ENCODE results near the gene CD5L.

The CD5L gene

DNA sequence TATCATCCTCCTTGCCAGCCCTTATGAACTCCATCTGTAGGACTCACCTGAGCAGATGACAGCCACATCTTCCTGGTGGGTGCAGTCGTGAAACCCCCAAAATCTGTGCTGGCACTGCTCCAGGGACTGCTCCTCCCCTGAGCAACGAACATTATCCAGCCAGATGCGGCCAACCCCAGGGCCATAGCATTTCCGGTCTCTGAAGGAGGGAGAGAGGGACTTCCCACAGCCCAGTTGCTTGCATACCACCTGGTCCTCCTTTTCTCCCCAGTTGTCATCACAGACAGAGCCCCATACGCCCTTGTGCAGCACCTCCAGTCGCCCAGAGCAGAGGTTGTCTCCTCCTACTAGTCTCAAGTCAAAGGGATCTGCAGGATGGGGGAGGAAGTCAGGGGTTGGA lies 8.5 kb downstream of the CD5L start:
- DNase-seq (ENCODE audit: low read depth), result no peak
- TF ChIP-seq, protein P1, sequence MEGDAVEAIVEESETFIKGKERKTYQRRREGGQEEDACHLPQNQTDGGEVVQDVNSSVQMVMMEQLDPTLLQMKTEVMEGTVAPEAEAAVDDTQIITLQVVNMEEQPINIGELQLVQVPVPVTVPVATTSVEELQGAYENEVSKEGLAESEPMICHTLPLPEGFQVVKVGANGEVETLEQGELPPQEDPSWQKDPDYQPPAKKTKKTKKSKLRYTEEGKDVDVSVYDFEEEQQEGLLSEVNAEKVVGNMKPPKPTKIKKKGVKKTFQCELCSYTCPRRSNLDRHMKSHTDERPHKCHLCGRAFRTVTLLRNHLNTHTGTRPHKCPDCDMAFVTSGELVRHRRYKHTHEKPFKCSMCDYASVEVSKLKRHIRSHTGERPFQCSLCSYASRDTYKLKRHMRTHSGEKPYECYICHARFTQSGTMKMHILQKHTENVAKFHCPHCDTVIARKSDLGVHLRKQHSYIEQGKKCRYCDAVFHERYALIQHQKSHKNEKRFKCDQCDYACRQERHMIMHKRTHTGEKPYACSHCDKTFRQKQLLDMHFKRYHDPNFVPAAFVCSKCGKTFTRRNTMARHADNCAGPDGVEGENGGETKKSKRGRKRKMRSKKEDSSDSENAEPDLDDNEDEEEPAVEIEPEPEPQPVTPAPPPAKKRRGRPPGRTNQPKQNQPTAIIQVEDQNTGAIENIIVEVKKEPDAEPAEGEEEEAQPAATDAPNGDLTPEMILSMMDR (conservative IDR thresholded peaks at IDR 0.05; ENCODE audit: low read length), result no peak
- no peak overlapping the region for H3K4me3 ChIP-seq (ENCODE audit: low read length)

DNA sequence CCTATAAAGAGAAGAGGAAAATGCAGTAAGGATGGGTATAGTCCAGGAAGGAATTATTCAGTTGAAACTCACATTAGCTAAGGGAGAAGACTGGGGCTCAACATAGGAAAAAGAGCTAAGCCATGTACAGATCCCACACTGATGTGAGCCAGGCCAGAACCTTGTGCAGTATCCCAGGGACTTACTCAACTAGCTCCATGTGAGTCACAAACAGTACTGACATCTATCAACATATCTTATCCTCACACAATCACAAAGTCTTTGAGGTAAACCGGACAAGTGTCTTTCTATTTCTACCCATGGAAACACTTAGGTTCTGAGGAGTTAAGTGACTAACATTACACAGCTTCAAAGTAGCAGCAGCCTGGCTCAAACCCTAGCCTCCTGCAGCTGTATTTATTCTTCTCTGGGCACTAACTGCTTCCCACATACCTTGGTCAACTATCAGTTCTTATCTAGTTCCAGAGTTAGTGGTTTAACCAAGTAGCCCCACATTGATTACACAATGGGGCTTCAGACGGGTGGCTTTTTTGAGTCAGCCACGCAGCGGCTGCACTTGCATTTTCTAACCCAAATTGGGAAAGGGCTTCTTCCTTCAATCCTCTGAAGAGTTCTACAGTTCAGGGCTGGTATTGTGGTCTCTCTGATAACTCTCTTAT lies 9.5 kb downstream of the CD5L start:
- TF ChIP-seq, protein P1 (conservative IDR thresholded peaks at IDR 0.05; ENCODE audit: low read length), result no peak
- no peak for DNase-seq (ENCODE audit: low read depth)
- no peak overlapping the region for H3K4me3 ChIP-seq (ENCODE audit: low read length)

DNA sequence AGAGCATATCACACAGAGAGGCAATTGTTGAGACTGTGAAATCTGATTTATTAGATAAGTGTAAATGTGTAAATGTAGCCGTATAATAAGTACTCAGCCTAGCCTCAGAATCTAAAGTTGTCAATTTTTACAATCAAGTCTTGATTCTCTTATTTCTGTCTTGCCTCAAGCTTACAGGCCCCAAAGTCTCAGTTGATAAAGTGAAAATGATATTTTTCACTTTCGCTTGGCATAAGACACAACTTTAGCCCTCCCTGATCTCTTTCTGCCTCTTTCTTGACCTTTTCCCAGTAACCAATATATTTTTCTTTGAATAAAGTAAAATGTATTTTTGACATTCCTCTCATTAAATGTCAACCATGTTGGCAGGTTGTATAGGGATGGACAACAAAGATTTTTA lies 10.7 kb downstream of the CD5L start:
- no peak for DNase-seq (ENCODE audit: low read depth)
- no peak overlapping the region for H3K4me3 ChIP-seq (ENCODE audit: low read length)
- TF ChIP-seq, protein P1 (conservative IDR thresholded peaks at IDR 0.05; ENCODE audit: low read length), result no peak

DNA sequence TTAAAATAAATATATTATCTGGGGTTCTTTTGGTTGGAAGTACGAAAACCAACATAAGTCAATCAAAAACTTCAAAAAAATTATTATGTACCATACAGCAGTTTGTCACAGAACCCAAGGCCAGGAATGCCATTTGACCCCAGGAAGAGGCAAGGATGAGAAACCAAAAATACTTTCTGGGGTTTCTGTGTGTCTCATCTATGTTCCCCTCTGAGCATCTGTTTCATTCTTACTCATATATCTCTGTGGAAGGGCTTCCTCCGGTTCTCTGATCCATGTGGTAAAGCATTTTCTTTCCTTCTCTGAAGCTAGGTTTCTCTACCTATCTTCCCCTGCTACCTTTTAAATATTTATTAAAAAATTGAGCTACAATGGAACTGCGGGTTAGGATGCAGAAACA lies 11.9 kb downstream of the CD5L start:
- DNase-seq (ENCODE audit: low read depth), result no peak
- no peak overlapping the region for H3K4me3 ChIP-seq (ENCODE audit: low read length)
- TF ChIP-seq, protein P1 (conservative IDR thresholded peaks at IDR 0.05; ENCODE audit: low read length), result no peak

DNA sequence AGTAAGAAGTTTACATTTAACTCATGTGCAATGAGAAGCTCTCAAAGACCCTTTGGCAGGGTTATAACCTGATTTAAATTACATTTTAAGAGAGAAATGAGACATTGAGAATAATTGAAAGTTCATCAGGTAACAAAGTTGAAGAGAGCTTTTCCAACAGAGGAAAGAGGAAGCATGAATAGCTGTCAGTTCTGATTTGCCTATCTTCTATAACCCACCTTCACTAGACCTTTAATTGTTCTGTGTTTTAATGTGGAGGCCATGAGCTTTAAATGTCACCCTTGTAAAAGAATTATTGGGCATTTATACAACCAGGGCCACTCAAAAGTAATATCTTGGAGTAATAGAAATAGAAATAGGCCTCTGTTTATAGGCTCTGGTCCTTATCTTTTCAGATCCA lies 12.4 kb downstream of the CD5L start:
- TF ChIP-seq, protein P1 (conservative IDR thresholded peaks at IDR 0.05; ENCODE audit: low read length), result no peak
- H3K4me3 ChIP-seq (ENCODE audit: low read length), result no peak overlapping the region
- DNase-seq (ENCODE audit: low read depth), result no peak

DNA sequence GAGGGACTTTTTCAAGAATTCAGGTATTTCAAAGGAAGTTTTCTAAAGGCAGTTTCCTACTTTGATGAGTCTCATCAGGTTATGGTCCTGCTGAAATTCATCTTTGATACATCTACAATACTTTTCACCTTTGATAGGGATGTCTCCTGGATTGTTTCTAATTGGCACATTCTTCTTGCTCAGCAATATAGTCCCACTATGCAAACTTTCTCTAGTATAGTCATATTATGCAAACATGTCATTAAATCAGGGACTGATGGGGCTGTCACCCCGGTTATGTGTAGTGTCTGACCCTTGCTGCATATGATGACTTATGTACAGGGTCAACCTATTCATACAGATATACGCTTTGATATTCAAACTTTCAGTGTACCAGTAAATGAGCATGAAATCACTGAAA lies 21.3 kb downstream of the CD5L start:
- TF ChIP-seq, protein P1 (conservative IDR thresholded peaks at IDR 0.05; ENCODE audit: low read length), result no peak
- DNase-seq (ENCODE audit: low read depth), result no peak
- H3K4me3 ChIP-seq (ENCODE audit: low read length), result no peak overlapping the region

DNA sequence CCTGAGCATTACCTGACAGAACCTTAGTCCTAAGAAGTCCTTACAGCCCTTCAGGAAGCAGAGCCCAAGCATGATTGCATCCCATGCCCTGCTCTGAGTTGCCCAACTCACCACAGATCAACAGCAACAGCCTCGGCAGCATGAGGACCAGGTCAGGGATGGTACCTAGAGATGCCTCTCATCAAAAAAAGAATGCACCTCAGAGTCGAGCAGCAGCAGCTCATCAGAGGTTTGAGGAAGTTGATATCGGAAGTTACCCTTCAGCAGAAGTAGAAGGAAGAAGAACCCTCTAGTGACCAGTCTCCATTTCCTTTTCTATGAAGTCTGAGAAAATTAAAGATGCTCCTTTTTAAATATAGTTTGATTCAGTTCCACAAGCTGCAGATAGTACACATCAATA lies 21.7 kb downstream of the CD5L start, which contains the start of gene FCRL1:
FCRL1 (minus strand) TSS at position 225 of the 400 bp plus-strand sequence; CDS start at position 142, 83 bp downstream.
- DNase-seq (ENCODE audit: low read depth), result no peak
- H3K4me3 ChIP-seq (ENCODE audit: low read length), result no peak within 1 kb of the TSS
- TF ChIP-seq, protein P1 (conservative IDR thresholded peaks at IDR 0.05; ENCODE audit: low read length), result no peak

Measured in AG10803 (cell line).